HL-60 (cell line): ENCODE data around the gene TTC16.

ENCODE experiments used
- DNase-seq, 2 experiments: peaks; one replicate each; pipeline ENCODE4 v3.0.0-alpha.2; 2010 to 2020; ENCODE audit warnings: low read depth in 1 of 2, low spot score in 1 of 2
- H3K27ac ChIP-seq: fragments of 250-450 bp; sonication (Bioruptor Pico); replicated peaks from 2 replicates; pipeline ENCODE4 v1.5.1; 2020; ENCODE audit warnings: mild to moderate bottlenecking, moderate library complexity
- H3K27me3 ChIP-seq: fragments of 250-450 bp; sonication (Bioruptor Pico); 2 replicates; pipeline ENCODE4 v1.5.1; 2021; ENCODE audit warnings: mild to moderate bottlenecking, moderate library complexity; ENCODE audit not compliant: insufficient read depth, poor library complexity, severe bottlenecking
- H3K4me3 ChIP-seq: replicated peaks from 2 replicates; pipeline ENCODE4 v1.5.1; 2011; ENCODE audit warnings: mild to moderate bottlenecking, control low read depth, low read length; ENCODE audit not compliant: insufficient read depth
- CTCF ChIP-seq: IDR thresholded peaks from one replicate; pipeline ENCODE4 v1.5.1; 2011; ENCODE audit warnings: low read length, control low read depth, inconsistent platforms; ENCODE audit not compliant: insufficient read depth
- GABPA ChIP-seq: IDR thresholded peaks from 2 replicates; pipeline ENCODE4 v1.6.1; 2012; ENCODE audit warnings: low read depth
- POLR2AphosphoS5 ChIP-seq: IDR thresholded peaks from 2 replicates; pipeline ENCODE4 v1.6.1; 2012; ENCODE audit warnings: low read depth
- REST ChIP-seq: IDR thresholded peaks from 2 replicates; pipeline ENCODE4 v1.6.1; 2012; ENCODE audit warnings: low read depth; ENCODE audit not compliant: insufficient replicate concordance
- SPI1 ChIP-seq: IDR thresholded peaks from 2 replicates; pipeline ENCODE4 v1.6.1; 2012; ENCODE audit warnings: low read depth, mild to moderate bottlenecking, borderline replicate concordance

The TTC16 gene

DNA sequence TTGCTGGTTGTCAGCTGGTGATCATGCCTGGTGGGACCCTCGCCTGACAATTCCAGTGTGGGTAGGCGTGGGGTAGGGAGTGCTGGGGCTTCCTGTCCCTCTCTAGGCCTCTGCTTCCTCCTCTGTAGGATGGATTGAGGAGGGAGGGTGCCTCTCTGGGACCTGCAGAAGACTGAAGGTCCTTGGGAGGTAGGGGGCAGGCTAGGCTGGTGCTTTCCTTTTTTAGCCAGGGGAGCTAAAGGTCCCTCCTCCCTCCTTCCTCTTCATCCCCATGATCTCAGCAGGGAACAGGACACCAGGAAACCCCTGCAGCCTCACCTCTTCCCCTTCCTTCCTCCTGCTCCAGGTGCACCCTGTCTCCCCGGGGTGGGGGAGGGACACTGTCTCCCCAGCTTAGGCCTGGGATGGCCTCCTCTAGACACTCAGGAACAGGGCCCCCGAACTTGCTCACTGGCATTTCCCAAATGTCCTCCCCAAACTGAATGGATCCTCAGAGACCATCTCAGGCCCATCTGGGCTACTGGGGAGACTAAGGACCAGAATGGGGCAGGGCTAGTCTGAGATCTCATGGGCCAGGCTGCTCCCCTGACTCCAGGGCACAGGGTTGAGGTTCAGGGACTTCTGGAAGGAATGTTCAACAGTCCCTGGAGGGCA, 54.2 kb downstream of the TTC16 start:
- H3K4me3 ChIP-seq = no peak overlapping the region
- peak; percentile 52 to 79 for DNase-seq
- no peaks in the 10 kb centered on the region for H3K27me3 ChIP-seq
- H3K27ac ChIP-seq = peak overlapping the region; percentile 11
- no peak for TF ChIP-seq REST
- no peak for TF ChIP-seq POLR2AphosphoS5

DNA sequence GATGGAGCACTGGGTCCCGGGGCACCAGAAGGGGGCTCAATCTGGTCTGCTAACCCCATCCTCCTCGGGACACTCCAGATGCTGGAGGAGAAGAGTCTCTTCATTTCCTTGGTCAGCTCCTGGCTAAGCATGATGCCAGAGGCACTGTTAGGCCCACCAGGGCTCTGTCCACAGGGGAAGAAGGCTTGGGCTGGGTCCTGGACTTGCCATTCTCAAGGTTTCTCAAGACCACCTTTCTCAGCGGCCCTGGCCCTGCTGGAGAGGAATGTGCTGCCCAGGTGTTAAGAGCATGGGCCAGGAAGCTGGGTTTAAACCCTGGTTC, 54.7 kb downstream of the TTC16 start:
- TF ChIP-seq GABPA (no peak), POLR2AphosphoS5 (no peak)

DNA sequence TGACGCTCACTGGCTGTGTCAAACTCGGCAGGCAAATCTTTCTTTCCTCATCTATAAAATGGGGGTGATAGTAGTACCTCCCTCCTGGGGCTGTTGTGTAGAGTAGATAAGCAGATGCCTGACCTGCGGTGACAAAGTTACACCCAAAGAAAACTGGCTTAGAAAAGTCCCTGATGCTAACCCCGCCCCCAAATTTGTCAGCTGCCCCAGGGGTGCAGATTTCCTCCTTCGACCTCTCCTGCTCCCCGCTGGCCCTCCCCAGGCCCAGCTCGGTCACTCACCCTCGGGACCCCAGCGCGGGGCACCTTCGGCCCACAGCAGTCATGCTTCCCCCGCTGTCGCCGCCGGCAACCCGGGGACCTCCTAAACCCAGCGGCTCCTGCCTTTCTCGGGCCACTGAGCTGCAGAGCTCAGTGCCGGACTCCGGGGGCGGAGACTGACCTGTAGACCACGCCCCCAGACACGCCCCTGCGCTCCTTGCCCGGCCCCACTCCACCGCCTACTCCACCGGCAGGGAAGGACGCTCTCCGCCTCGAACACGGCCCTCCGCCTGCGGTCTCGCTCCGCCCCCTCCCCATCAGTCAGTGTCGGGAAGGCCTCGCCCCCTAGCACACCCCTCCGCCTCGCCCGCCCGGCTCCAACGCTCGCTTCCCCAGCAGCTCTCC, 55.2 kb downstream of the TTC16 start:
- peak; percentile 97 to 98 for DNase-seq
- Histone ChIP-seq H3K27me3 (no peaks in the 10 kb centered on the region), H3K4me3 (peak overlapping the region; percentile 54), H3K27ac (no peak overlapping the region; the same call in 1 of the 2 replicates)
- TF ChIP-seq CTCF (no peak), POLR2AphosphoS5 (peak; percentile 29; the same call in 1 of the 2 replicates), SPI1 (no peak), REST (no peak)

More for the DNA sequence above, 54.7 kb downstream of the TTC16 start:
- no peak overlapping the region; the same call in 1 of the 2 replicates for H3K27ac ChIP-seq
- no peaks in the 10 kb centered on the region for H3K27me3 ChIP-seq
- peak overlapping the region; percentile 54 for H3K4me3 ChIP-seq
- DNase-seq = no peak

DNA sequence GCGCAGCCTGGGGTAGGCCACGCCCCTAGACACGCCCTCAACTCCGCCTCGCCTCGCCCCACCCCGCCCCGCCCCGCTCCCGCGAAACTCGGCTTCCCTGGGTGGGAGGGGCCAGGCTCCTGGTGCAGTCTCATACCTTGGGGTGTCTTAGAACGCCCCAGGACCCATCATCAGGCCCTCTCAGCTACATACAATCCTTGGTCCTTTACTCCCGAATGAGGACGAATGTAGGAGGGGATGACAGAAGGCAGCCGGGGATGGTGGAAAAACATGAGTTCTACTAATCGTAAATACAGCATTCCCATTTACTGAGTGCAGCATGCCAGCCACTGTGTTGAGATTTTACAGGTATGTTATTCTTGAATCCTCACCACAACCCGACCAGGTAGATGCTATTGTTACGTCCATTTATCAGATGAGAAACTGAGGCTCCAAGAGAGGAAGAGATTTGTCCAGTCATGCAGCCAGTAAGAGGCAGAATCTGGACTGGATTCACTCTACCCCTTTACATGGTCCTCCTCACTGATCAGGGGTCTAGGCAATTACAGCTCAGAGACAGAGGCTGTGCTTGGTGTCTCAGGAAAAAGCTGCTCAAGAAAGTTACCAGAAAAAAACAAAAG, 55.8 kb downstream of the TTC16 start:
- Histone ChIP-seq H3K27ac (no peak overlapping the region), H3K4me3 (peak overlapping the region; percentile 54), H3K27me3 (no peaks in the 10 kb centered on the region)
- TF ChIP-seq REST (no peak), GABPA (no peak), CTCF (no peak), SPI1 (no peak), POLR2AphosphoS5 (no peak)
- no peak for DNase-seq
